ENCODE results near the gene GRIK1. TPM values are rescaled to one million over a fixed set of nuclear protein-coding genes. Genes with fewer than 3 reads are reported as not detected.

Gene GRIK1
- total RNA-seq, 4 donors from 2014 or later: 0.13 to 0.97 (median 0.38) TPM

DNA sequence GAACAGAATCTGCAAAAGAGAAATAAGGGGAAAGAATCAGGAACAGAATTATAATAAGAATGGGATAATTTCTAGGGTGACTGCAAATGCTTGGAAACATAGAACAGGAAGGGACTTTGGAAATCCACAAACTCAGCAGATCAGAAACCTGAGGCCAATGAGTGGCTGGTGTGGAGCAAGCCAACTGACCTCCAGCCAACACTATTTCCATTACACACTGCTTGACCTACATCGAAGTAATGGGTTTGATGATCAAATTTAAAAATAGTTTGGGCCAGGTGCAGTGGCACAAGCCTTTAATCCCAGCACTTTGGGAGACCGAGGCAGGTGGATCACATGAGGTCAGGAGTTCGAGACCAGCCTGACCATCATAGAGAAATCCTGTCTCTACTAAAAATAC, 284.9 kb downstream of the GRIK1 start:
- TF ChIP-seq POLR2AphosphoS5 (IDR thresholded peaks at IDR 0.05) (no peak), EP300 (IDR thresholded peaks at IDR 0.05) (no peak), POLR2A (IDR thresholded peaks at IDR 0.05) (no peak), CTCF (IDR thresholded peaks at IDR 0.05) (no peak)
- Histone ChIP-seq H3K4me3 (no peak overlapping the region), H3K9me3 (no peaks in the 10 kb centered on the region), H3K27ac (no peak overlapping the region), H3K4me1 (no peaks in the 10 kb centered on the region), H3K36me3 (no peaks in the 10 kb centered on the region), H3K27me3 (no peaks in the 10 kb centered on the region)
- no peak for DNase-seq (ENCODE audit: low spot score in 2 of 2)
- 88% methylated on average over 3 of the region's 3 CpGs for WGBS

GRCh38 chr21:29654203-29654602, 285.6 kb downstream of the GRIK1 start:
- no peak for DNase-seq (ENCODE audit: low spot score in 2 of 2)
- no peak for TF ChIP-seq CTCF (IDR thresholded peaks at IDR 0.05)
- Histone ChIP-seq H3K9me3 (no peaks in the 10 kb centered on the region), H3K36me3 (no peaks in the 10 kb centered on the region), H3K27me3 (no peaks in the 10 kb centered on the region), H3K27ac (no peak overlapping the region), H3K4me3 (no peak overlapping the region), H3K4me1 (no peaks in the 10 kb centered on the region)

GRCh38 chr21:29650523-29651022, 289.2 kb downstream of the GRIK1 start:
- Histone ChIP-seq H3K27ac (no peak overlapping the region), H3K27me3 (no peaks in the 10 kb centered on the region), H3K9me3 (no peaks in the 10 kb centered on the region), H3K4me1 (no peaks in the 10 kb centered on the region), H3K4me3 (no peak overlapping the region), H3K36me3 (no peaks in the 10 kb centered on the region)
- DNase-seq (ENCODE audit: low spot score in 2 of 2): no peak
- no peak for TF ChIP-seq EP300 (IDR thresholded peaks at IDR 0.05)
- TF ChIP-seq POLR2A (IDR thresholded peaks at IDR 0.05): no peak
- no peak for TF ChIP-seq POLR2AphosphoS5 (IDR thresholded peaks at IDR 0.05)
- no peak for TF ChIP-seq CTCF (IDR thresholded peaks at IDR 0.05)
- 89% methylated on average over 6 of the region's 6 CpGs for WGBS

DNA sequence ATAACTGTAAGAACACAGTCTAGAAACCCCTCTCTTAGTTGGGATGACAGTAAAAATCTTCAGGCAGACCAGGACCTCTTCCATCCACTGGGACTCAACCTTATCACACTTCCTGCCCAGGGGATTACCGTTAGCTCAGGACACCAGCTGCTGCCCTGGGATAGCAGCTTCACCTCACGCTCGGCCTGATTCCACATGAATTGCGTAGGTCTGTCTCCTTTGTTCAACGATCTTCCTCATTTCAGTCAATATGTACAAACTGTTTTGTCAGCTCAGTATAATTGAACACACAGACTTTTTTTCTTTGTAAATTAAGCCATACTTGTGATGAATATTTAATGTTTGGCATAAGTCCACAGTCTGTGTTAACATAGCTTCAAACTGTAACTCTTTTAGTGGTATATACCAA, 290.4 kb downstream of the GRIK1 start:
- DNase-seq (ENCODE audit: low spot score in 2 of 2): no peak
- Histone ChIP-seq H3K4me3 (no peak overlapping the region), H3K9me3 (no peaks in the 10 kb centered on the region), H3K36me3 (no peaks in the 10 kb centered on the region), H3K27me3 (no peaks in the 10 kb centered on the region), H3K4me1 (no peaks in the 10 kb centered on the region), H3K27ac (no peak overlapping the region)
- 85% methylated on average over 5 of the region's 5 CpGs for WGBS
- TF ChIP-seq EP300 (IDR thresholded peaks at IDR 0.05): no peak

GRCh38 chr21:29648710-29649240, 291.0 kb downstream of the GRIK1 start:
- WGBS: 87% methylated on average over 5 of the region's 5 CpGs
- Histone ChIP-seq H3K9me3 (no peaks in the 10 kb centered on the region), H3K4me1 (no peaks in the 10 kb centered on the region), H3K4me3 (no peak overlapping the region), H3K27me3 (no peaks in the 10 kb centered on the region), H3K36me3 (no peaks in the 10 kb centered on the region), H3K27ac (no peak overlapping the region)
- no peak for TF ChIP-seq CTCF (IDR thresholded peaks at IDR 0.05)
- TF ChIP-seq POLR2A (IDR thresholded peaks at IDR 0.05): no peak
- TF ChIP-seq EP300 (IDR thresholded peaks at IDR 0.05): no peak
- TF ChIP-seq POLR2AphosphoS5 (IDR thresholded peaks at IDR 0.05): no peak
- no peak for DNase-seq (ENCODE audit: low spot score in 2 of 2)

DNA sequence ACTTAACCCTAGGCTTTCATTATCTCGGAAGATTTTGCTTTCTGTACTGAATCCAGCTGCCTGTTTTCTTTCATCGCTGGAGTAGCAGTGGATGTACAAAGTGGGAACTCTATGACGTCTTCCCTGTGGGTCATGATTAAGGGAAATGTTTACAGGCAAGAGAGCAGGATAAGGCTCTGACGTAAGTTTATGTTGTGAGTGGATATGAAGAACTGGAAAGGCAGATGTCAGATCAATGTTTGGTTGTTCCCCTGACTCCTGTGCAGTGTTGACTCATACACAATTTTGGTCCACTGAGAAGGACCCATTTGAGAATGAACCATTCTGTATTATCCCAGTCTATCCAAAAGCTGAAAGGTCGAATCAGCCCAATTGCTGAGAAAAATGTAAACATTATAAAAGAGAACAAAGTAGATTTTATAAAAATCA, 292.4 kb downstream of the GRIK1 start:
- no peak for DNase-seq (ENCODE audit: low spot score in 2 of 2)
- WGBS: 86% methylated on average over 5 of the region's 5 CpGs
- TF ChIP-seq CTCF (IDR thresholded peaks at IDR 0.05) (no peak), EP300 (IDR thresholded peaks at IDR 0.05) (no peak), POLR2AphosphoS5 (IDR thresholded peaks at IDR 0.05) (no peak), POLR2A (IDR thresholded peaks at IDR 0.05) (no peak)

More for the DNA sequence above, 292.4 kb downstream of the GRIK1 start:
- Histone ChIP-seq H3K9me3 (no peaks in the 10 kb centered on the region), H3K4me1 (no peaks in the 10 kb centered on the region), H3K4me3 (no peak overlapping the region), H3K27ac (no peak overlapping the region), H3K27me3 (no peaks in the 10 kb centered on the region), H3K36me3 (no peaks in the 10 kb centered on the region)

Data from suprapubic skin (tissue), 4 donors.